Right lobe of liver (tissue), 4 donors: ENCODE results near the gene ITPR3.

Source experiments
- POLR2A ChIP-seq: fragments of 450-650 bp; IDR thresholded peaks from one replicate; pipeline ENCODE4 v1.6.1; 2017; ENCODE audit warnings: antibody characterized with exemption, mild to moderate bottlenecking
- TF ChIP-seq, protein P1 (sequence below), 4 donors: fragments of 200-600 bp in 3 of 4; fragments of 450-650 bp in 1 of 4; IDR thresholded peaks; one replicate each; pipeline versions ENCODE4 v1.5.1 to v1.8.0; 2016 to 2022; ENCODE audit warnings: antibody characterized with exemption in 4 of 4, mild to moderate bottlenecking in 2 of 4
- donor health status: DM: no; HTN: no; CAD: no.
- donor health status: DM: no; HTN: no; CAD: no.
- donor health status: DM: no; HTN: yes; CAD: no.

DNA sequence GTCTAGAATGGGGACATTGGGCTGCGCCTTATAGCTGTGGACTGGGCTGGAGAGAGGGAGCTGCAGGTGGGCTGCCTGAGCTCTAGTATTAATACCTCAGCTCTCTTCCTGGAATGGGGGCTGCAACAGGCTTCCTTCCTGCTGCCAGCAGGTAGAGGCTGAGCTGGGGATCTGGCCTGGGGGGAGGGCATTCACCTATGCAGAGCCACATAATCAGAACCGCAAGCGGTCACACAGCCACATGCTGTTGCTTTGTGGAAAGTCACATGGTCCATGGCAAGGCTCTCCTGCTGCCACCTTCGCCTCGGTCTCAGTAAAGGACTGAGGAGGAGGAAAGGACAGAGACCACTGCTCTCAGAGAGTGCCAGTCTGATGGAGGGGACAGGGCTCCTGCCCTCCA lies 35.7 kb downstream of the ITPR3 start:
- TF ChIP-seq, protein P1, sequence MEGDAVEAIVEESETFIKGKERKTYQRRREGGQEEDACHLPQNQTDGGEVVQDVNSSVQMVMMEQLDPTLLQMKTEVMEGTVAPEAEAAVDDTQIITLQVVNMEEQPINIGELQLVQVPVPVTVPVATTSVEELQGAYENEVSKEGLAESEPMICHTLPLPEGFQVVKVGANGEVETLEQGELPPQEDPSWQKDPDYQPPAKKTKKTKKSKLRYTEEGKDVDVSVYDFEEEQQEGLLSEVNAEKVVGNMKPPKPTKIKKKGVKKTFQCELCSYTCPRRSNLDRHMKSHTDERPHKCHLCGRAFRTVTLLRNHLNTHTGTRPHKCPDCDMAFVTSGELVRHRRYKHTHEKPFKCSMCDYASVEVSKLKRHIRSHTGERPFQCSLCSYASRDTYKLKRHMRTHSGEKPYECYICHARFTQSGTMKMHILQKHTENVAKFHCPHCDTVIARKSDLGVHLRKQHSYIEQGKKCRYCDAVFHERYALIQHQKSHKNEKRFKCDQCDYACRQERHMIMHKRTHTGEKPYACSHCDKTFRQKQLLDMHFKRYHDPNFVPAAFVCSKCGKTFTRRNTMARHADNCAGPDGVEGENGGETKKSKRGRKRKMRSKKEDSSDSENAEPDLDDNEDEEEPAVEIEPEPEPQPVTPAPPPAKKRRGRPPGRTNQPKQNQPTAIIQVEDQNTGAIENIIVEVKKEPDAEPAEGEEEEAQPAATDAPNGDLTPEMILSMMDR (IDR thresholded peaks at IDR 0.05): no peak
- TF ChIP-seq POLR2A: no peak
